GM19351 (cell line): ENCODE data around the gene PIK3R2.

Experiments used
- ATAC-seq: cut with Tn5 transposase; IDR thresholded peaks from one replicate; pipeline ENCODE4 v1.9.1; 2021; ENCODE audit warnings: mild to moderate bottlenecking, moderate library complexity; ENCODE audit not compliant: unreplicated experiment

PIK3R2 gene

GRCh38 chr19:18171605-18172327 is 18.8 kb downstream of the PIK3R2 start:
- no peak for ATAC-seq

- ATAC-seq, result no peak
These were observed 19.5 kb downstream of the PIK3R2 start for GRCh38 chr19:18172331-18173053.

- ATAC-seq, result peak; percentile 6
These were observed 20.1 kb downstream of the PIK3R2 start for GRCh38 chr19:18173054-18173571.

- peak; percentile 47 for ATAC-seq
These were observed 20.8 kb downstream of the PIK3R2 start, which contains the start of gene IFI30 for GRCh38 chr19:18173572-18174288. TSS of gene IFI30 (plus strand) at chr19:18173813. CDS start at chr19:18173842, 29 bp downstream.

- no peak for ATAC-seq
These were observed 22.0 kb downstream of the PIK3R2 start for GRCh38 chr19:18174983-18175382.

GRCh38 chr19:18176367-18177310 is 23.7 kb downstream of the PIK3R2 start:
- no peak for ATAC-seq

- ATAC-seq, result no peak
These were observed 27.0 kb downstream of the PIK3R2 start for GRCh38 chr19:18179957-18180356.

- ATAC-seq, result no peak
These were observed 30.6 kb downstream of the PIK3R2 start for GRCh38 chr19:18183529-18183928.

- ATAC-seq, result no peak
These were observed 32.6 kb downstream of the PIK3R2 start for GRCh38 chr19:18185538-18185937.

GRCh38 chr19:18190278-18190677 is 37.3 kb downstream of the PIK3R2 start:
- ATAC-seq, result no peak

- no peak for ATAC-seq
These were observed 38.7 kb downstream of the PIK3R2 start for GRCh38 chr19:18191640-18192062.

- ATAC-seq, result peak; percentile 82
These were observed 39.9 kb downstream of the PIK3R2 start, which contains the start of gene MPV17L2 for GRCh38 chr19:18192673-18193387. TSS of gene MPV17L2 (plus strand) at chr19:18193218. CDS start at chr19:18193282, 64 bp downstream.

- no peak for ATAC-seq
These were observed 40.6 kb downstream of the PIK3R2 start for GRCh38 chr19:18193388-18194180.

GRCh38 chr19:18194181-18194530 is 41.2 kb downstream of the PIK3R2 start:
- no peak for ATAC-seq

GRCh38 chr19:18194554-18195238 is 41.7 kb downstream of the PIK3R2 start:
- no peak for ATAC-seq

GRCh38 chr19:18196511-18196845 is 43.5 kb downstream of the PIK3R2 start:
- no peak for ATAC-seq

- ATAC-seq, result no peak
These were observed 44.3 kb downstream of the PIK3R2 start for GRCh38 chr19:18197306-18197705.

GRCh38 chr19:18197941-18198340 is 45.0 kb downstream of the PIK3R2 start:
- ATAC-seq, result no peak
